Endothelial cell of umbilical vein (primary cell): Measurements from ENCODE around the gene RNF19B. TPM values are rescaled to one million over a fixed set of nuclear protein-coding genes. Genes with fewer than 3 reads are reported as not detected.

Experiments used
- BruUV-seq: library from RNA; stranded (reverse); fragments of 400-500 nt; replicated peaks from 2 replicates; lab custom pipeline; 2021; lab: Mats Ljungman, UMichigan
- CTCF ChIA-PET: fragments of 300-600, 350-600 bp; sonication (Branson Sonifier 250); formaldehyde crosslinking; loops from one replicate; lab custom pipeline; 2021; ENCODE audit warnings: antibody characterized with exemption, inconsistent platforms; lab: Charles Lee
- POLR2A ChIA-PET: fragments of 300-600, 350-600 bp; sonication (Branson Sonifier 250); formaldehyde crosslinking; loops from one replicate; lab custom pipeline; 2021; ENCODE audit warnings: antibody characterized with exemption, inconsistent platforms; lab: Charles Lee
- DNase-seq: peaks from one replicate; pipeline ENCODE4 v3.0.0-alpha.2; 2011; ENCODE audit warnings: low read depth, low spot score
- FAIRE-seq: peaks from 2 replicates; lab custom pipeline; 2011; peaks lifted over from hg19 to GRCh38; lab: Jason Lieb, UNC
- H2AFZ ChIP-seq: 2 replicates; pipeline ENCODE4 v1.6.0; 2012; ENCODE audit warnings: low read depth, low read length, control low read depth, inconsistent platforms
- H3K27ac ChIP-seq: 2 replicates; pipeline ENCODE4 v1.5.1; 2011; ENCODE audit warnings: low read depth, mild to moderate bottlenecking, control low read depth, low read length, moderate library complexity; ENCODE audit not compliant: insufficient read depth
- H3K27me3 ChIP-seq, 2 experiments: 2 replicates each; pipeline versions ENCODE4 v1.6.0 to v1.6.1; 2011; ENCODE audit warnings: low read length in 2 of 2, mixed read lengths in 1 of 2; ENCODE audit not compliant: control insufficient read depth in 2 of 2, insufficient read depth in 2 of 2
- H3K36me3 ChIP-seq, 2 experiments: 2 replicates in 1 of 2; 3 replicates in 1 of 2; pipeline ENCODE4 v1.5.1; 2011; ENCODE audit warnings: low read length in 2 of 2, mild to moderate bottlenecking in 1 of 2, moderate library complexity in 1 of 2; ENCODE audit not compliant: control insufficient read depth in 2 of 2, insufficient read depth in 2 of 2; ENCODE audit errors: extremely low read depth in 1 of 2
- H3K4me1 ChIP-seq: 3 replicates; pipeline ENCODE4 v1.5.1; 2011; ENCODE audit warnings: mild to moderate bottlenecking, low read length; ENCODE audit not compliant: control insufficient read depth, insufficient read depth; ENCODE audit errors: extremely low read depth
- H3K4me2 ChIP-seq: 2 replicates; pipeline ENCODE4 v1.6.1; 2011; ENCODE audit warnings: low read length, control low read depth, mixed read lengths; ENCODE audit not compliant: insufficient read depth
- H3K4me3 ChIP-seq, 3 experiments: fragments of 200-600 bp in 1 of 3; sonication (generic), shearing (Covaris generic) in 1 of 3; replicated peaks in 1 of 3; 2 replicates each; pipeline ENCODE4 v1.5.1; 2011 to 2016; ENCODE audit warnings: control low read depth in 3 of 3, low read length in 3 of 3, mild to moderate bottlenecking in 2 of 3, inconsistent platforms in 1 of 3, low read depth in 1 of 3, moderate library complexity in 1 of 3; ENCODE audit not compliant: insufficient read depth in 1 of 3
- H3K79me2 ChIP-seq: 2 replicates; pipeline ENCODE4 v1.6.0; 2012; ENCODE audit warnings: low read length, inconsistent platforms; ENCODE audit not compliant: control insufficient read depth, insufficient read depth
- H3K9ac ChIP-seq: replicated peaks from 2 replicates; pipeline ENCODE3; 2011; ENCODE audit warnings: low read length, control low read depth; ENCODE audit not compliant: insufficient read depth; ENCODE audit errors: extremely low read depth
- H3K9me1 ChIP-seq: replicated peaks from 3 replicates; pipeline ENCODE4 v1.6.0; 2011; ENCODE audit warnings: mild to moderate bottlenecking, low read length; ENCODE audit not compliant: control insufficient read depth, insufficient read depth; ENCODE audit errors: extremely low read depth
- H3K9me3 ChIP-seq: replicated peaks from 2 replicates; pipeline ENCODE4 v1.5.1; 2012; ENCODE audit warnings: low read length, inconsistent platforms; ENCODE audit not compliant: control insufficient read depth, insufficient read depth
- H4K20me1 ChIP-seq: replicated peaks from 2 replicates; pipeline ENCODE3; 2011; ENCODE audit warnings: mild to moderate bottlenecking, low read length; ENCODE audit not compliant: control insufficient read depth, insufficient read depth; ENCODE audit errors: extremely low read depth
- CTCF ChIP-seq, 2 donors: IDR thresholded peaks; 1 replicate in 1 of 2; 2 replicates in 1 of 2; pipeline ENCODE4 v1.5.1; 2011; ENCODE audit warnings: low read length in 2 of 2, mild to moderate bottlenecking in 2 of 2, moderate library complexity in 2 of 2, control low read depth in 1 of 2, inconsistent platforms in 1 of 2, low read depth in 1 of 2; ENCODE audit not compliant: insufficient read depth in 1 of 2; ENCODE audit errors: extremely low read depth in 1 of 2
- GATA2 ChIP-seq: IDR thresholded peaks from 2 replicates; pipeline ENCODE4 v1.7.0; 2011; ENCODE audit warnings: low read depth, mild to moderate bottlenecking, moderate library complexity, mixed read lengths, low read length; ENCODE audit not compliant: insufficient read length, insufficient read depth
- JUN ChIP-seq: IDR thresholded peaks from 2 replicates; pipeline ENCODE4 v1.6.1; 2011; ENCODE audit warnings: borderline replicate concordance, low read depth; ENCODE audit not compliant: insufficient read length, insufficient read depth
- MAX ChIP-seq: IDR thresholded peaks from 2 replicates; pipeline ENCODE4 v1.6.1; 2011; ENCODE audit not compliant: insufficient read depth, insufficient read length
- POLR2A ChIP-seq: IDR thresholded peaks from 2 replicates; pipeline ENCODE4 v1.6.1; 2012; ENCODE audit warnings: low read depth, mild to moderate bottlenecking, control low read depth, low read length
- POLR2AphosphoS5 ChIP-seq: IDR thresholded peaks from 2 replicates; pipeline ENCODE4 v1.6.1; 2012; ENCODE audit warnings: low read depth, mild to moderate bottlenecking, control low read depth, low read length, moderate library complexity; ENCODE audit not compliant: insufficient read depth
- dilution Hi-C: fragments of 300-500 bp; cut with MboI; formaldehyde crosslinking; loops from one replicate; pipeline ENCODE4 v1.15.0; 2019; ENCODE audit warnings: low sequenced_read_pairs; ENCODE audit not compliant: extremely low pct_ligation_motif_present
- intact Hi-C: fragments of 100-400 bp; cut with micrococcal nuclease; formaldehyde crosslinking; loops from one replicate; pipeline ENCODE4 v1.10.0; 2022
- polyA plus RNA-seq, 4 experiments: library from polyadenylated mRNA; depleted of rRNA in 3 of 4; stranded (reverse) in 3 of 4; unstranded in 1 of 4; fragments of >200 nt; gene quantifications; 2 replicates each; pipeline versions ENCODE4 v1.2.1 to v1.2.3, GENCODE V29; 2011 to 2012; ENCODE audit warnings: missing spikeins in 1 of 4
- total RNA-seq: library from RNA; stranded (reverse); gene quantifications from 2 replicates; pipeline ENCODE4 v1.2.3, GENCODE V29; 2021

RNF19B gene
- total and polyA plus RNA-seq, 2 donors (not counting 3 experiments of a cell fraction or from before 2014, with no cell fraction given), result 19.2 to 25.6 TPM

- Histone ChIP-seq H3K9me3 (no peaks in the 10 kb centered on the region), H3K27me3 (no peaks in the 10 kb centered on the region), H3K27ac (no peak overlapping the region), H2AFZ (no peak overlapping the region), H3K4me3 (no peak overlapping the region), H3K4me2 (no peak overlapping the region), H4K20me1 (no peaks in the 10 kb centered on the region), H3K9ac (no peak overlapping the region), H3K36me3 (no peaks in the 10 kb centered on the region), H3K9me1 (no peaks in the 10 kb centered on the region), H3K4me1 (peaks cover 27% of the 10 kb centered on the region), H3K79me2 (no peaks in the 10 kb centered on the region)
- ChIA-PET CTCF (interaction anchor here (3.1 kb wide), 1 partner anchor 15 kb away, joined by 28 read pairs; no protein-coding TSS in a partner anchor), POLR2A (no interaction called here)
- FAIRE-seq, result no peak
- TF ChIP-seq POLR2AphosphoS5, result no peak
- TF ChIP-seq CTCF (IDR thresholded peaks at IDR 0.05; ENCODE audit: extremely low read depth in 1 of 2, insufficient read depth in 1 of 2, low read depth in 1 of 2, low read length in 2 of 2), result no peak
- no peak for TF ChIP-seq POLR2A
- no peak for TF ChIP-seq JUN
- no peak for TF ChIP-seq MAX
- TF ChIP-seq GATA2, result no peak
- no peak for DNase-seq
- dilution Hi-C loops (no loop called here), intact Hi-C loops (no loop called here)
- no TSS peak for BruUV-seq
Observed at GRCh38 chr1:32991386-32991785, 26.8 kb upstream of the RNF19B start.
